ENCODE results near the gene ZMYND8.
A peak's percentile ranks its signal among the peaks of the same experiment; 100 is the strongest.

The ZMYND8 gene

GRCh38 chr20:47319517-47320252, 36.8 kb downstream of the ZMYND8 start:
- H3K4me1 ChIP-seq (ENCODE audit: control insufficient read depth in 2 of 2, insufficient read depth in 1 of 2, low read depth in 1 of 2, low read length in 2 of 2), result peaks cover 37 to 51% of the 10 kb centered on the region in 2 donors
- H2AFZ ChIP-seq (ENCODE audit: low read length), result peak overlapping the region; percentile 12
- no peak overlapping the region for H2BK120ac ChIP-seq (ENCODE audit: low read depth, low read length)
- no peak overlapping the region for H2BK15ac ChIP-seq (ENCODE audit: low read length)
- no peaks in the 10 kb centered on the region for H3K9me3 ChIP-seq (replicated peaks in 1 of 2; ENCODE audit: control insufficient read depth in 2 of 2, insufficient read depth in 1 of 2, low read depth in 1 of 2, low read length in 2 of 2)
- WGBS, 2 donors (ENCODE audit: extremely low coverage in 2 of 2, insufficient read length in 2 of 2, insufficient replicate concordance in 1 of 2), result no CpG with 5 or more reads among the region's 17 CpGs
- no peak overlapping the region for H3K4ac ChIP-seq (ENCODE audit: low read length)
- no peak overlapping the region for H3K4me2 ChIP-seq (ENCODE audit: insufficient read depth, low read length, poor library complexity, severe bottlenecking)
- peak overlapping the region; percentile 80 for H3K27ac ChIP-seq (replicated peaks; ENCODE audit: low read length)
- H3K36me3 ChIP-seq (replicated peaks in 1 of 2; ENCODE audit: control insufficient read depth in 2 of 2, insufficient read depth in 2 of 2, low read length in 2 of 2), result peaks cover 0 to 35% of the 10 kb centered on the region in 2 donors
- H3K14ac ChIP-seq (ENCODE audit: low read length), result no peak overlapping the region
- no peak overlapping the region for H2AK5ac ChIP-seq (ENCODE audit: low read depth, low read length)
- no peaks in the 10 kb centered on the region for H3K27me3 ChIP-seq (ENCODE audit: control insufficient read depth in 3 of 3, insufficient read depth in 3 of 3, low read depth in 1 of 3, low read length in 3 of 3)
- H4K91ac ChIP-seq (ENCODE audit: low read depth, low read length, poor library complexity), result no peak overlapping the region
- no peak overlapping the region for H2BK12ac ChIP-seq (ENCODE audit: low read length)
- H3K79me1 ChIP-seq (ENCODE audit: low read depth, low read length), result peaks cover 6% of the 10 kb centered on the region
- H3K23ac ChIP-seq (ENCODE audit: low read depth, low read length, poor library complexity), result no peak overlapping the region
- H3K9ac ChIP-seq (ENCODE audit: low read depth, low read length, poor library complexity), result no peak overlapping the region
- no peak for DNase-seq (ENCODE audit: low spot score)
- H4K8ac ChIP-seq (ENCODE audit: low read depth, low read length), result no peak overlapping the region
- H3K18ac ChIP-seq (ENCODE audit: low read length), result peak overlapping the region; percentile 68
- no peak overlapping the region for H2BK5ac ChIP-seq (ENCODE audit: low read length)
- peak overlapping the region in 1 of 2 donors; percentile 33 for H3K4me3 ChIP-seq (ENCODE audit: low read length in 2 of 2)

GRCh38 chr20:47318586-47319516, 37.6 kb downstream of the ZMYND8 start:
- H3K36me3 ChIP-seq (replicated peaks in 1 of 2; ENCODE audit: control insufficient read depth in 2 of 2, insufficient read depth in 2 of 2, low read length in 2 of 2), result peaks cover 0 to 37% of the 10 kb centered on the region in 2 donors
- H3K9me3 ChIP-seq (replicated peaks in 1 of 2; ENCODE audit: control insufficient read depth in 2 of 2, insufficient read depth in 1 of 2, low read depth in 1 of 2, low read length in 2 of 2), result no peaks in the 10 kb centered on the region
- H3K27me3 ChIP-seq (ENCODE audit: control insufficient read depth in 3 of 3, insufficient read depth in 3 of 3, low read depth in 1 of 3, low read length in 3 of 3), result no peaks in the 10 kb centered on the region
- no peak overlapping the region for H3K4ac ChIP-seq (ENCODE audit: low read length)
- peaks cover 6% of the 10 kb centered on the region for H3K79me1 ChIP-seq (ENCODE audit: low read depth, low read length)
- peak overlapping the region; percentile 8 for H2BK5ac ChIP-seq (ENCODE audit: low read length)
- H4K91ac ChIP-seq (ENCODE audit: low read depth, low read length, poor library complexity), result no peak overlapping the region
- no peak overlapping the region for H3K4me2 ChIP-seq (ENCODE audit: insufficient read depth, low read length, poor library complexity, severe bottlenecking)
- H2BK120ac ChIP-seq (ENCODE audit: low read depth, low read length), result no peak overlapping the region
- no peak overlapping the region for H2BK15ac ChIP-seq (ENCODE audit: low read length)
- no peak for DNase-seq (ENCODE audit: low spot score)
- H3K14ac ChIP-seq (ENCODE audit: low read length), result no peak overlapping the region
- peak overlapping the region in 1 of 2 donors; percentile 33 for H3K4me3 ChIP-seq (ENCODE audit: low read length in 2 of 2)
- H4K8ac ChIP-seq (ENCODE audit: low read depth, low read length), result no peak overlapping the region
- H3K9ac ChIP-seq (ENCODE audit: low read depth, low read length, poor library complexity), result no peak overlapping the region
- H2AFZ ChIP-seq (ENCODE audit: low read length), result no peak overlapping the region
- H3K4me1 ChIP-seq (ENCODE audit: control insufficient read depth in 2 of 2, insufficient read depth in 1 of 2, low read depth in 1 of 2, low read length in 2 of 2), result peaks cover 37 to 51% of the 10 kb centered on the region in 2 donors
- no peak overlapping the region for H3K23ac ChIP-seq (ENCODE audit: low read depth, low read length, poor library complexity)
- peak overlapping the region; percentile 80 for H3K27ac ChIP-seq (replicated peaks; ENCODE audit: low read length)
- WGBS, 2 donors (ENCODE audit: extremely low coverage in 2 of 2, insufficient read length in 2 of 2, insufficient replicate concordance in 1 of 2), result no CpG with 5 or more reads among the region's 28 CpGs
- no peak overlapping the region for H2AK5ac ChIP-seq (ENCODE audit: low read depth, low read length)
- H3K18ac ChIP-seq (ENCODE audit: low read length), result peak overlapping the region; percentile 54
- no peak overlapping the region for H2BK12ac ChIP-seq (ENCODE audit: low read length)

- no peak overlapping the region for H3K14ac ChIP-seq (ENCODE audit: low read length)
- no peak overlapping the region for H2BK15ac ChIP-seq (ENCODE audit: low read length)
- H4K8ac ChIP-seq (ENCODE audit: low read depth, low read length), result no peak overlapping the region
- peaks cover 0 to 31% of the 10 kb centered on the region in 2 donors for H3K36me3 ChIP-seq (replicated peaks in 1 of 2; ENCODE audit: control insufficient read depth in 2 of 2, insufficient read depth in 2 of 2, low read length in 2 of 2)
- H2BK5ac ChIP-seq (ENCODE audit: low read length), result peak overlapping the region; percentile 8
- H2AFZ ChIP-seq (ENCODE audit: low read length), result no peak overlapping the region
- peak overlapping the region; percentile 80 for H3K27ac ChIP-seq (replicated peaks; ENCODE audit: low read length)
- no peak for DNase-seq (ENCODE audit: low spot score)
- WGBS, 2 donors (ENCODE audit: extremely low coverage in 2 of 2, insufficient read length in 2 of 2, insufficient replicate concordance in 1 of 2), result 100% methylated on average over 2 of the region's 7 CpGs; no CpG with 5 or more reads in 1 of the 2 donors
- H2BK120ac ChIP-seq (ENCODE audit: low read depth, low read length), result no peak overlapping the region
- H3K4me3 ChIP-seq (ENCODE audit: low read length in 2 of 2), result peak overlapping the region in 1 of 2 donors; percentile 33
- peaks cover 5% of the 10 kb centered on the region for H3K79me1 ChIP-seq (ENCODE audit: low read depth, low read length)
- no peak overlapping the region for H3K4me2 ChIP-seq (ENCODE audit: insufficient read depth, low read length, poor library complexity, severe bottlenecking)
- peaks cover 37 to 51% of the 10 kb centered on the region in 2 donors for H3K4me1 ChIP-seq (ENCODE audit: control insufficient read depth in 2 of 2, insufficient read depth in 1 of 2, low read depth in 1 of 2, low read length in 2 of 2)
- no peak overlapping the region for H4K91ac ChIP-seq (ENCODE audit: low read depth, low read length, poor library complexity)
- H3K23ac ChIP-seq (ENCODE audit: low read depth, low read length, poor library complexity), result no peak overlapping the region
- no peak overlapping the region for H2BK12ac ChIP-seq (ENCODE audit: low read length)
- H3K4ac ChIP-seq (ENCODE audit: low read length), result no peak overlapping the region
- H3K18ac ChIP-seq (ENCODE audit: low read length), result no peak overlapping the region
- H3K27me3 ChIP-seq (ENCODE audit: control insufficient read depth in 3 of 3, insufficient read depth in 3 of 3, low read depth in 1 of 3, low read length in 3 of 3), result no peaks in the 10 kb centered on the region
- H2AK5ac ChIP-seq (ENCODE audit: low read depth, low read length), result no peak overlapping the region
- H3K9ac ChIP-seq (ENCODE audit: low read depth, low read length, poor library complexity), result no peak overlapping the region
- H3K9me3 ChIP-seq (replicated peaks in 1 of 2; ENCODE audit: control insufficient read depth in 2 of 2, insufficient read depth in 1 of 2, low read depth in 1 of 2, low read length in 2 of 2), result no peaks in the 10 kb centered on the region
Observed at GRCh38 chr20:47318027-47318585, 38.4 kb downstream of the ZMYND8 start.

Data from neuronal stem cell (in vitro differentiated cells).